Left kidney (tissue), 2 donors: ENCODE data around the gene TULP4. TPM values are rescaled to one million over a fixed set of nuclear protein-coding genes. Genes with fewer than 3 reads are reported as not detected.
A peak's percentile ranks its signal among the peaks of the same experiment; 100 is the strongest.
"Not testable (repeated sequence)": the region's sequence is repeated elsewhere in the genome, so short reads cannot be mapped to it uniquely, and the experiment has no call there.

Experiments used
- DNase-seq: peaks from one replicate; pipeline ENCODE4 v3.0.0-alpha.2; 2013
- polyA plus RNA-seq: library from polyadenylated mRNA; unstranded; fragments of 120-200 nt; gene quantifications from one replicate; pipeline ENCODE4 v1.2.1, GENCODE V29; 2013; ENCODE audit not compliant: insufficient read length

The TULP4 gene
- polyA plus RNA-seq, 1 donor, result 26.3 TPM

- no peak for DNase-seq
These were observed 219.7 kb downstream of the TULP4 start for GRCh38 chr6:158531970-158532369.

- peak; percentile 87 for DNase-seq
These were observed 224.0 kb downstream of the TULP4 start for GRCh38 chr6:158536084-158536890.

- DNase-seq, result peak; percentile 31
These were observed 224.9 kb downstream of the TULP4 start for GRCh38 chr6:158536891-158537798.

- no peak for DNase-seq
These were observed 226.5 kb downstream of the TULP4 start for GRCh38 chr6:158538741-158539140.

DNA sequence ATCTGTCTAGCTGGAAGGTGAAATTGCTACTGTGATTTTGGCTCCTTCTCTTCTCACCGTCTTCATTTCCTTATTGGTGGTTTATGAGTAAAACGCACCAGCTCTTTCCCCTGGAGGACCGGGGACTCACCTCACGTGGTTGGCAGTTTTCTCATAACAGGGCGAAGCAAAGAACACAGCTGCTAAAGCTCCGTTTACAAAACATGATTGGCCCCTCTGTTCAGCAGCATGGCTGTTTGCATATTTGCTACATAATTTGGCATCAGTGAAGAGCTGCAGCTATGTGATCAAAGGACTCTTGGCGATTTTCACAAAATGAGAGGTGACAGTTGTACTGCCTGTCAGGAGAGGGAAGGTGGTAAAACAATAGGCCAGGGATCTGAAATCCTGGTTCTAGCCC lies 227.1 kb downstream of the TULP4 start:
- no peak for DNase-seq

DNA sequence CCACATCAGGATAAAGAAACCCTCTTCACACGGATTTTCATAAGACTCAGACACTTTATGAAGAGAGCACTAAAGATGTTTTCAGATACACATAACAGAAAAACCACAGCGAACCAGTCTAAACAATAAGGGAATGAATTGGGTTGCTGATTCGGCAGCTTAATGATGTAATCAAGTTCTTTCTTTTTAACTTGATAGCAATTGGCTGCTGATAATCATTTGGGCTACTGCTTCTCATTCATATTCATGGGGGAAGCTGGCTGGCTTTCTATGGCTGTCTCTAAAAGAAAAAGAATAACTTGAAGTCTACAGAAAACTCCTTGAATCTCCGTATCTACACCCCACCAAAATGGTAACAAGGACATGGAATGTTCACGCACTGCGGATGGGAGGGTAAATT lies 227.6 kb downstream of the TULP4 start:
- no peak for DNase-seq

DNA sequence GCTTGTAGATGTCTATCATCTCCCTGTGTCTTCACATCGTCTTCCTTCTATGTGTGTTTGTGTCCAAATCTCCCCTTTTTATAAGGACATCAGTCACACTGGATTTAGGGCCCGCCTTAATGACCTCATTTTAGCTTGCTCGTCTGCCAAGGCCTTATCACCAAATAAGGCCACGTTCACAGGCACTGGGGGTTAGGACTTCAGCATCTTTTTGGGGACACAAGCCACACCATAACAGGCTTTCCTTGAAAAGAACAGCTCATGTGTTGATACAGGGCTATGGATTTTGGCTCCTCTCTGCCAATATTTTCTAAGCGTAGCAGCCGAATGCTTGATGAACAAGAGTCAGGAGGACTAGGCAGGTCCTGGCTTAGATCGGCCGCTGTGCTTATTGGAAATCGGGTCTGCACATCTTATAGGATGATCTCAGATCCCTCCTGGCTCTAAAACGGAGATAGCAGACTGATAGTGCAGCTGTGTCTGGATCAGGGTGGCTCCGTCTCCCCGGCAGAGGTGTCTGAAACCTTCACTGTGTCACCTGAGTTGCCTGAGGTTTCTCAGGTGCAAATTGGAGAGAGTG lies 231.4 kb downstream of the TULP4 start:
- no peak for DNase-seq

GRCh38 chr6:158544428-158544827 lies 232.2 kb downstream of the TULP4 start:
- DNase-seq, result no peak

GRCh38 chr6:158545043-158545966 lies 233.0 kb downstream of the TULP4 start:
- DNase-seq, result no peak

DNA sequence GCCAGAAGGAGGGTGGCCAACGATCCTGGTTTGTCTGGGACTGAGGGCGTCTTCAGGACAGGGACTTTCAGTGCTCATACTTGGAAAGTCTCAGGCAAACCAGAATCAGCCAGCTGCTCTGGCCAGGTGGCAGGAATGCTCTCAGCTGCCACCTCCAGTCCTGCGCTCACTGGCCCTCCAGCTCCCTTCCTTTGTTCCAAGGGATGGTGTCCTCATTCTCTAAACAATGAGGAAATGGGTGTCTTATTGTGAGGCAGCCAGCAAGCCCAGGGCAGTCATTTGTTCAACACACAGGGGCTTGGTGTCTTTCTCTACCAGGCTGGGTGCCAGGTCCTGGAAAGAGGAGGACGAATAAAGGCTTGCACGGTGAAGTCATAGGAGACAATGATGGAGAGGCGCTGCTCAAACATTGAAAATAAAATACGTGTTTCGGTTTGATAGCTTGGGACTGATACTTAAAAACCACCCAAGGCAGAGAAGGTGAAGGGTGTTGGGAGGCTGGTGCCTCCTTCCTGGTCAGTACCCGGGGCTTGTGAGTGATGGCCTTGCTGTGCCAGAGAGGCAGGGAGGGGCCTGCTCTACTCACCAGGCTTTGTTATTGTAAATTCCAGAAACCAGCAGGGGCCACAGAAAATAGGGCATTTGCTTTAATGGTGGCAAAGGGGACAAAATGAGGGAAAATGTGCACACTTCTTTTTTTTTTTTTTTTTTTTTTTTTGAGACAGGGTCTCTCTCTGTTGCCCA lies 236.3 kb downstream of the TULP4 start:
- DNase-seq, result no peak

DNA sequence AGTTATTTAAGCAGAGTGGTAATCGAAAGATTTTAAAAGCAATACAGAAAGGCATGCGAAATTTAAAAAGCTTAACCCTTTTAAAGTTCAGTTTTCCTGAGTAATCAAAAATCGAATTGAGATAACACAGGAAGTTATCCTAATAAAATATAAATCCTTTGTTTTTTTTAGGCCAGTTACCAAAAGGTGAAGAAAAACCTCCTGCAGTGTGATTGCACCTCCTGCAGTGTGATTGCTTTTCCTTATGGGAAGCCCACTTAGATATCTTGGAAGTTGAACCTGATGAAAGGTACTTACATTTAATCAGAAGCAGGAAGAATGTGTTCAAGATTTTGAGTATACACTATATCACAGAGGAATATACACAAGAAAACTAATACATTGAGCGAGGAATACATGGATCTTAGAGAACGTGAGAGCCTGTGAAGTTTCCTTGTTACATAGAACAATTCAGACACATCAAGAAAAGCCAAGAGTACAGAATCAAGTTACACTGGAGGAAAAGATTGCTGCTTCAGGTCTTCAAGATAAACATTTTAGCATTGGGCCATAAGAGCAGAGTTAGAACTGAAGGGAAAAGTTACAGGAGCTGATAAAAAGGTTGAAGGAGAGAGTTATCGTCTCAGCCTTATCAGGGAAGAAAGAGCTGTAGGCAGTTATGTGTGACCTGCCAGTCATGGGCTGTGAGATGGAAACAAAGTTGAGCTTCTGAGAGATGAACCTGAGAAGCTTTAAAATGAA lies 240.0 kb downstream of the TULP4 start:
- no peak for DNase-seq

DNA sequence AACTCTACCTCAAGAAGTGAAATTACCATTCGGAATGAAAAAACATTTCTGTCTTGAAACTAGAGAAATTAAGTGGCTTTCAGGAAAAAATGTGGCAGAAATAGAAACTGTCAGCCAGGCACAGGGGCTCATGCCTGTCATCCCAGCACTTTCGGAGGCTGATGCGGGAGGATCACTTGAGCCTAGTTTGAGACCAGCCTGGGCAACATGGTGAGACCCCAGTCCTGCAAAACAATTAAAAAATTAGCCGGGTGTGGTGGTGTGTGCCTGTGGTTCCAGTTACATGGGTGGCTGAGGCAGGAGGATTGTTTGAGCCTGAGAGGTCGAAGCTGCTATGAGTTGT lies 240.5 kb downstream of the TULP4 start:
- no peak for DNase-seq

- DNase-seq, result no peak
These were observed 242.5 kb downstream of the TULP4 start for GRCh38 chr6:158554611-158555361.

DNA sequence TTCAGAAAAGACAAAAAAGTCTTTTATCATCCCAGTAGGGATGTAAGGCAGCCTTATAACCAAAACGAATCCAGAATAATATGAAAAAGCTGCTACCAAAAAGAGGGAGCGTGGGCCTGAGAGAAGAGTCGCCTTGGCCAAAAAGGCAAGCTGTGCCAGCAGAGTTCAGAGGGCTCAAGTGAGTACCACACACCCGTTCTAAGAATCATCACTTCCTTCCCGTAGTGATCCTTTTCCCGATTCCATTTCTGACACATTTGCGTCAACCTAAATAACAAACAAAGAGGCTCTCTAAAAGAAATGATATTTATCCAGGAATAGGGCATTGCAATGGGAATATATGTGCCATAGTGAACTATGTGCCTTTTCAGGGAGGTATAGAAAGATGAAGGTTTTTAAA lies 243.8 kb downstream of the TULP4 start:
- no peak for DNase-seq

DNA sequence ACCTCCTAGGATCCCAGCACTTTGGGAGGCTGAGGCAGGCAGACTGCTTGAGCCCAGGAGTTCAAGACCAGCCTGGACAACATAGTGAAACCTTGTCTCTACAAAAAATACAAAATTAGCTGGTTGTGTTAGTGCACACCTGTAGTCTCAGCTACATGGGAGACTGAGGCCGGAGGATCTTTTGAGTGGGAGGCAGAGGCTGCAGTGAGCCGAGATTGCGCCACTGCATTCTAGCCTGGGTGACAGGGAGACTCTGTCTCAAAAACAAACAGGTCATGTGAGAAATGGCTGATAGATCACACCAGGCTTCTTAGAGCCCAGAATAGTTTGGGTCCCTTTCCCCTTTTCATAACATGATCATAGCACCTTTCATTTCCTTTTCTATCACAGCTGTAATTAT lies 244.8 kb downstream of the TULP4 start:
- not testable (repeated sequence) for DNase-seq

- no peak for DNase-seq
These were observed 245.7 kb downstream of the TULP4 start for GRCh38 chr6:158557927-158558326.

GRCh38 chr6:158558415-158559306 lies 246.4 kb downstream of the TULP4 start:
- DNase-seq, result no peak

- DNase-seq, result no peak
These were observed 247.2 kb downstream of the TULP4 start for GRCh38 chr6:158559338-158559894.
